Right ventricle myocardium inferior (tissue), 1 donor: ENCODE measurements around the gene CDK5RAP3. TPM values are rescaled to one million over a fixed set of nuclear protein-coding genes. Genes with fewer than 3 reads are reported as not detected.
"Not testable (repeated sequence)": the region's sequence is repeated elsewhere in the genome, so short reads cannot be mapped to it uniquely, and the experiment has no call there.

Experiments used
- ATAC-seq: fragments of 200-7000 bp; cut with Tn5 transposase; one replicate; pipeline ENCODE4 v1.9.1; 2020; ENCODE audit warnings: mild to moderate bottlenecking, moderate library complexity
- DNase-seq: peaks from one replicate; pipeline ENCODE4 v3.0.0; 2021; ENCODE audit errors: missing footprints
- intact Hi-C: fragments of 100-400 bp; cut with DNase I; formaldehyde crosslinking; loops from one replicate; pipeline ENCODE4 v1.11.0; 2022
- total RNA-seq: library from RNA; stranded (reverse); fragmentation: NEBNext Ultra II Directional; extraction: Animal tissue kit (Norgen Biotek cat#: 25700); gene quantifications from one replicate; pipeline ENCODE4 v1.2.1, GENCODE V29; 2021
- donor health status: DM: no; HTN: yes; CAD: no; lungs with severe emphysema.

The CDK5RAP3 gene
- total RNA-seq, 1 donor from 2014 or later = 50.0 TPM

GRCh38 chr17:47989700-47990099 lies 18.8 kb downstream of the CDK5RAP3 start:
- intact Hi-C loops = no loop called here
- no peak for ATAC-seq
- DNase-seq = no peak

- ATAC-seq (no peak), DNase-seq (no peak)
- intact Hi-C loops = no loop called here
Measured at GRCh38 chr17:47990962-47991731, 20.2 kb downstream of the CDK5RAP3 start.

- ATAC-seq (peak; percentile 33), DNase-seq (no peak)
- intact Hi-C loops = no loop called here
Measured at GRCh38 chr17:47992216-47992615, 21.3 kb downstream of the CDK5RAP3 start.

- intact Hi-C loops = no loop called here
- DNase-seq = no peak
- no peak for ATAC-seq
Measured at GRCh38 chr17:47993031-47993564, 22.2 kb downstream of the CDK5RAP3 start.

GRCh38 chr17:47993964-47994363 lies 23.1 kb downstream of the CDK5RAP3 start:
- ATAC-seq = no peak
- intact Hi-C loops = no loop called here
- DNase-seq = no peak

GRCh38 chr17:47994724-47995123 lies 23.8 kb downstream of the CDK5RAP3 start:
- no peak for ATAC-seq
- intact Hi-C loops = no loop called here
- no peak for DNase-seq

GRCh38 chr17:47995241-47995935 lies 24.5 kb downstream of the CDK5RAP3 start:
- DNase-seq (no peak), ATAC-seq (no peak)
- intact Hi-C loops = no loop called here

GRCh38 chr17:47996201-47996600 lies 25.3 kb downstream of the CDK5RAP3 start:
- intact Hi-C loops = no loop called here
- DNase-seq (no peak), ATAC-seq (no peak)

GRCh38 chr17:47997586-47997985 lies 26.7 kb downstream of the CDK5RAP3 start:
- intact Hi-C loops = no loop called here
- ATAC-seq (no peak), DNase-seq (no peak)

GRCh38 chr17:47998044-47998443 lies 27.1 kb downstream of the CDK5RAP3 start:
- intact Hi-C loops = no loop called here
- ATAC-seq (no peak), DNase-seq (no peak)

GRCh38 chr17:47999582-47999981 lies 28.7 kb downstream of the CDK5RAP3 start:
- intact Hi-C loops = no loop called here
- DNase-seq (no peak), ATAC-seq (no peak)

- intact Hi-C loops = no loop called here
- no peak for ATAC-seq
- DNase-seq = no peak
Measured at GRCh38 chr17:48001197-48001596, 30.3 kb downstream of the CDK5RAP3 start.

GRCh38 chr17:48001657-48002056 lies 30.7 kb downstream of the CDK5RAP3 start:
- intact Hi-C loops, ATAC-seq, DNase-seq: not testable (repeated sequence)

GRCh38 chr17:48002266-48002915 lies 31.5 kb downstream of the CDK5RAP3 start:
- no peak for DNase-seq
- ATAC-seq = peak; percentile 56
- intact Hi-C loops = no loop called here

- no peak for DNase-seq
- no peak for ATAC-seq
- intact Hi-C loops = no loop called here
Measured at GRCh38 chr17:48002916-48003416, 32.1 kb downstream of the CDK5RAP3 start.

GRCh38 chr17:48003417-48004151 lies 32.7 kb downstream of the CDK5RAP3 start:
- DNase-seq = no peak
- intact Hi-C loops = no loop called here
- peak; percentile 29 for ATAC-seq

GRCh38 chr17:48004983-48005382 lies 34.1 kb downstream of the CDK5RAP3 start:
- no peak for DNase-seq
- no peak for ATAC-seq
- intact Hi-C loops = no loop called here

GRCh38 chr17:48006936-48007709 lies 36.2 kb downstream of the CDK5RAP3 start:
- intact Hi-C loops = no loop called here
- ATAC-seq = no peak
- no peak for DNase-seq
